Smooth muscle cell of the pulmonary artery (primary cell): Measurements from ENCODE around the gene MOB3A. TPM values are rescaled to one million over a fixed set of nuclear protein-coding genes. Genes with fewer than 3 reads are reported as not detected.

Experiments
- total RNA-seq: library from RNA; depleted of rRNA; stranded (reverse); fragments of >200 nt; gene quantifications from 2 replicates; pipeline ENCODE4 v1.2.3, GENCODE V29; 2014

The MOB3A gene
- total RNA-seq = 32.0 and 42.9 TPM in 2 replicates

GRCh38 chr19:2096034-2096479, at the start of gene MOB3A:
MOB3A (minus strand) TSS chr19:2096326; CDS start chr19:2078560, 17,766 bp downstream.

GRCh38 chr19:2096480-2097202, 515 bp upstream of the MOB3A start, which contains the start of gene IZUMO4:
IZUMO4 (plus strand) TSS chr19:2096915; CDS start chr19:2096946, 31 bp downstream.

GRCh38 chr19:2050991-2051772, 44.9 kb downstream of the MOB3A start, which contains the start of gene MKNK2:
MKNK2 (minus strand) TSS chr19:2051244; CDS start chr19:2050851, 393 bp downstream.

Other genes starting within 250 kb of the MOB3A start
- gene REXO1, start 247.8 kb downstream of the MOB3A start, total RNA-seq = 7.6 and 14.9 TPM in 2 replicates
- 7.4 and 14.1 TPM in 2 replicates for gene KLF16, start 232.7 kb downstream of the MOB3A start, total RNA-seq
- gene ABHD17A, start 210.8 kb downstream of the MOB3A start, total RNA-seq = 68.5 and 69.1 TPM in 2 replicates
- gene ADAT3, start 190.9 kb downstream of the MOB3A start, total RNA-seq = 2.5 and 4.1 TPM in 2 replicates
- 64.1 and 66.8 TPM in 2 replicates for gene SCAMP4, start 190.9 kb downstream of the MOB3A start, total RNA-seq
- gene CSNK1G2, start 155.2 kb downstream of the MOB3A start, total RNA-seq = 78.5 and 103 TPM in 2 replicates
- gene BTBD2, start 80.6 kb downstream of the MOB3A start, total RNA-seq = 116 and 142 TPM in 2 replicates
- 136 and 225 TPM in 2 replicates for gene MKNK2, start 45.1 kb downstream of the MOB3A start, total RNA-seq
- gene IZUMO4, start 589 bp upstream of the MOB3A start, total RNA-seq = 0.72 and 1.1 TPM in 2 replicates
- 162 and 205 TPM in 2 replicates for gene AP3D1, start 55.2 kb upstream of the MOB3A start, total RNA-seq
- 7.8 and 8.6 TPM in 2 replicates for gene DOT1L, start 67.6 kb upstream of the MOB3A start, total RNA-seq
- 31.3 and 34.6 TPM in 2 replicates for gene PLEKHJ1, start 140.0 kb upstream of the MOB3A start, total RNA-seq
- gene SF3A2, start 140.5 kb upstream of the MOB3A start, total RNA-seq = 43.5 and 57.9 TPM in 2 replicates
- gene AMH, start 153.0 kb upstream of the MOB3A start, total RNA-seq = 0.52 and 1.3 TPM in 2 replicates
- gene JSRP1, start 160.1 kb upstream of the MOB3A start, total RNA-seq = 0.36 TPM in 1 of 2 replicates, not detected in the other
- gene PEAK3, start 185.8 kb upstream of the MOB3A start, total RNA-seq = not detected in 2 replicates
- gene LINGO3, start 211.8 kb upstream of the MOB3A start, total RNA-seq = not detected in 2 replicates
- 35.3 and 46.2 TPM in 2 replicates for gene LSM7, start 232.3 kb upstream of the MOB3A start, total RNA-seq
- 45.7 and 64.5 TPM in 2 replicates for gene SPPL2B, start 232.4 kb upstream of the MOB3A start, total RNA-seq